ENCODE results near the gene PLXNB2.
A peak's percentile ranks its signal among the peaks of the same experiment; 100 is the strongest.

PLXNB2 gene

GRCh38 chr22:50308597-50308935 lies 1.1 kb upstream of the PLXNB2 start (continued):
- TF ChIP-seq ZNF792 (tag by site-specific recombination; IDR thresholded peaks at IDR 0.05): no peak
- no peak for TF ChIP-seq ZBTB44 (tag by site-specific recombination; IDR thresholded peaks at IDR 0.05)
- peak; percentile 34 for TF ChIP-seq EGR2 (tag by site-specific recombination; IDR thresholded peaks at IDR 0.05; ENCODE audit: low read depth)
- TF ChIP-seq BCL11B (tag by site-specific recombination; IDR thresholded peaks at IDR 0.05; ENCODE audit: low read depth): no peak
- TF ChIP-seq ZNF133 (tag by site-specific recombination; IDR thresholded peaks at IDR 0.05): no peak
- TF ChIP-seq KLF8 (tag by site-specific recombination; IDR thresholded peaks at IDR 0.05): peak; percentile 81

- POLR2A ChIA-PET: interaction anchor here (0.6 to 4.7 kb wide), 16 partner anchors 9 to 346 kb away, joined by 3 to 37 read pairs (median 6); partner anchors contain the start of genes HDAC10, LMF2, NCAPH2 and TUBGCP6
- peaks cover 0 to 22% of the 10 kb centered on the region in 2 experiments; a peak in 1 of 3 replicates for H3K36me3 ChIP-seq (ENCODE audit: control insufficient read depth in 2 of 2, insufficient read depth in 1 of 2, low read length in 2 of 2)
- H3K4me1 ChIP-seq (ENCODE audit: control insufficient read depth, insufficient read depth, low read length): peaks cover 21% of the 10 kb centered on the region
- H3K9me3 ChIP-seq (ENCODE audit: control insufficient read depth, insufficient read depth, low read depth, low read length): no peaks in the 10 kb centered on the region
- H3K27ac ChIP-seq (ENCODE audit: extremely low read depth, low read depth, low read length): peak overlapping the region; percentile 34; the same call in 1 of the 2 replicates
- CTCF ChIA-PET: interaction anchor here (0.8 to 1.1 kb wide), 3 partner anchors 32 to 66 kb away, joined by 3 to 4 read pairs (median 3); no protein-coding TSS in a partner anchor
- H3K4me3 ChIP-seq (ENCODE audit: low read depth, low read length): no peak overlapping the region
- TF ChIP-seq ZNF121 (tag by site-specific recombination; IDR thresholded peaks at IDR 0.05): no peak
- no peak for TF ChIP-seq ZNF433 (tag by site-specific recombination; IDR thresholded peaks at IDR 0.05; ENCODE audit: low read depth)
- TF ChIP-seq ZNF155 (tag by site-specific recombination; IDR thresholded peaks at IDR 0.05): no peak
- no peak for TF ChIP-seq ZBTB11 (tag by site-specific recombination; conservative IDR thresholded peaks at IDR 0.05; ENCODE audit: low read depth)
- TF ChIP-seq ZBTB10 (tag by site-specific recombination; IDR thresholded peaks at IDR 0.05): peak; percentile 84
- TF ChIP-seq ZBTB8A (tag by site-specific recombination; IDR thresholded peaks at IDR 0.05): no peak
- TF ChIP-seq ZNF449 (tag by site-specific recombination; IDR thresholded peaks at IDR 0.05): no peak
- no peak for TF ChIP-seq ZNF202 (tag by site-specific recombination; IDR thresholded peaks at IDR 0.05; ENCODE audit: borderline replicate concordance)
- no peak for TF ChIP-seq ZNF707 (tag by site-specific recombination; IDR thresholded peaks at IDR 0.05)
- no peak for TF ChIP-seq ZBTB48 (tag by site-specific recombination; IDR thresholded peaks at IDR 0.05)
- TF ChIP-seq ZNF184 (tag by site-specific recombination; IDR thresholded peaks at IDR 0.05): no peak
- TF ChIP-seq ZNF830 (tag by site-specific recombination; IDR thresholded peaks at IDR 0.05; ENCODE audit: low read depth): no peak
- TF ChIP-seq ZNF48 (tag by site-specific recombination; IDR thresholded peaks at IDR 0.05): no peak
- TF ChIP-seq PATZ1 (tag by site-specific recombination; IDR thresholded peaks at IDR 0.05): peak; percentile 61
- no peak for TF ChIP-seq MZF1 (tag by site-specific recombination; IDR thresholded peaks at IDR 0.05; ENCODE audit: borderline replicate concordance)
- TF ChIP-seq HIC1 (tag by site-specific recombination; IDR thresholded peaks at IDR 0.05): peak; percentile 71
These were observed 597 bp upstream of the PLXNB2 start for GRCh38 chr22:50307890-50308596.

Measured in HEK293 (cell line).